Right lobe of liver (tissue), 6 donors: ENCODE data around the gene SKP1. TPM values are rescaled to one million over a fixed set of nuclear protein-coding genes. Genes with fewer than 3 reads are reported as not detected.
"Not testable (repeated sequence)": the region's sequence is repeated elsewhere in the genome, so short reads cannot be mapped to it uniquely, and the experiment has no call there.

Source experiments
- ATAC-seq, 4 donors: fragments of 200-7000 bp; cut with Tn5 transposase; one replicate each; pipeline ENCODE4 v1.9.1; 2020; ENCODE audit warnings: mild to moderate bottlenecking in 4 of 4, moderate library complexity in 4 of 4
- DNase-seq, 3 donors: peaks; one replicate each; pipeline ENCODE4 v3.0.0-alpha.2; 2020
- H3K27ac ChIP-seq, 3 donors: fragments of 200-600 bp; one replicate each; pipeline ENCODE4 v1.8.0; 2022
- H3K27me3 ChIP-seq, 2 donors: fragments of 200-600 bp; one replicate each; pipeline ENCODE4 v1.8.0; 2022
- H3K36me3 ChIP-seq, 4 donors: fragments of 200-600 bp; sonication (generic) in 1 of 4; one replicate each; pipeline versions ENCODE4 v1.5.1 to v1.8.0; 2017 to 2022; ENCODE audit warnings: control low read depth in 1 of 4
- H3K4me1 ChIP-seq, 4 donors: fragments of 200-600 bp; sonication (generic) in 1 of 4; one replicate each; pipeline versions ENCODE4 v1.5.1 to v1.8.0; 2017 to 2022; ENCODE audit warnings: control low read depth in 1 of 4
- H3K4me3 ChIP-seq, 3 donors: fragments of 200-600 bp; one replicate each; pipeline ENCODE4 v1.8.0; 2022
- H3K9me3 ChIP-seq, 4 donors: fragments of 200-600 bp; sonication (generic) in 1 of 4; one replicate each; pipeline versions ENCODE4 v1.5.1 to v1.8.0; 2017 to 2022; ENCODE audit warnings: control low read depth in 1 of 4
- CTCF ChIP-seq, 4 donors: fragments of 200-600 bp in 3 of 4; fragments of 450-650 bp in 1 of 4; IDR thresholded peaks; one replicate each; pipeline versions ENCODE4 v1.5.1 to v1.8.0; 2016 to 2022; ENCODE audit warnings: antibody characterized with exemption in 4 of 4, mild to moderate bottlenecking in 2 of 4
- POLR2A ChIP-seq: fragments of 450-650 bp; IDR thresholded peaks from one replicate; pipeline ENCODE4 v1.6.1; 2017; ENCODE audit warnings: antibody characterized with exemption, mild to moderate bottlenecking
- WGBS: methylation state at CpG from one replicate; pipeline ENCODE4 v1.1.6; 2018; ENCODE audit warnings: low coverage, low lambda C conversion rate; ENCODE audit not compliant: insufficient coverage; ENCODE audit errors: missing lambda C conversion rate; 5-methylcytosine and 5-hydroxymethylcytosine counted together
- intact Hi-C, 2 donors: fragments of 100-400 bp; cut with DNase I; formaldehyde crosslinking; loops; one replicate each; pipeline versions ENCODE4 v1.11.2 to v1.14.1; 2022
- total RNA-seq, 6 experiments: library from RNA; depleted of rRNA in 2 of 6; stranded (reverse); fragments of >200 nt in 2 of 6; fragmentation: NEBNext Ultra II Directional in 3 of 6; extraction: Animal tissue kit (Norgen Biotek cat#: 25700) in 3 of 6; gene quantifications; one replicate each; pipeline versions ENCODE4 v1.1.0 to v1.2.4, GENCODE V29; 2016 to 2023
- donor health status: DM: no; HTN: yes; CAD: no.
- donor health status: DM: no; HTN: no; CAD: no.
- donor health status: DM: no; HTN: no; CAD: no.
- donor health status: DM: no; HTN: yes; CAD: no.
- donor health status: DM: no; HTN: yes; CAD: no.

The SKP1 gene
- total RNA-seq, 6 experiments from 2014 or later: 125 to 186 (median 149) TPM

- Histone ChIP-seq H3K27me3 (no peaks in the 10 kb centered on the region), H3K4me3 (peak overlapping the region; percentile 88 to 98 (median 98)), H3K36me3 (no peaks in the 10 kb centered on the region), H3K9me3 (no peaks in the 10 kb centered on the region), H3K4me1 (peaks cover 0 to 59% (median 18%) of the 10 kb centered on the region in 4 donors), H3K27ac (no peak overlapping the region)
- ATAC-seq (no peak), DNase-seq (no peak)
- TF ChIP-seq CTCF (IDR thresholded peaks at IDR 0.05) (no peak), POLR2A (no peak)
- 39% methylated on average over 9 of the region's 9 CpGs for WGBS
- intact Hi-C loops: no loop called here
Observed at GRCh38 chr5:134223406-134224248, 46.9 kb upstream of the SKP1 start.

GRCh38 chr5:134221690-134222089 is 44.9 kb upstream of the SKP1 start:
- H3K36me3 ChIP-seq, H3K27me3 ChIP-seq, DNase-seq, ATAC-seq, H3K27ac ChIP-seq, H3K4me3 ChIP-seq, H3K9me3 ChIP-seq, intact Hi-C loops: not testable (repeated sequence)
- 85% methylated on average over 5 of the region's 5 CpGs for WGBS
- H3K4me1 ChIP-seq: peaks cover 0 to 59% (median 18%) of the 10 kb centered on the region in 4 donors

GRCh38 chr5:134215757-134216156 is 39.0 kb upstream of the SKP1 start:
- WGBS: 65% methylated on average over 2 of the region's 2 CpGs
- ATAC-seq: no peak
- Histone ChIP-seq H3K36me3 (no peaks in the 10 kb centered on the region), H3K4me3 (no peak overlapping the region), H3K27ac (no peak overlapping the region), H3K9me3 (peaks cover 0 to 8% (median 0%) of the 10 kb centered on the region in 4 donors), H3K4me1 (peaks cover 0 to 36% (median 6%) of the 10 kb centered on the region in 4 donors), H3K27me3 (no peaks in the 10 kb centered on the region)
- no peak for TF ChIP-seq POLR2A
- TF ChIP-seq CTCF (IDR thresholded peaks at IDR 0.05): no peak
- intact Hi-C loops: no loop called here
- no peak for DNase-seq

GRCh38 chr5:134211263-134212031 is 34.7 kb upstream of the SKP1 start:
- 96% methylated on average over 14 of the region's 14 CpGs for WGBS
- not testable (repeated sequence) for H3K9me3 ChIP-seq, DNase-seq

GRCh38 chr5:134209477-134210245 is 32.9 kb upstream of the SKP1 start:
- Histone ChIP-seq H3K27ac (no peak overlapping the region), H3K36me3 (peaks cover 0 to 6% (median 0%) of the 10 kb centered on the region in 4 donors), H3K4me1 (peaks cover 0 to 14% (median 0%) of the 10 kb centered on the region in 4 donors), H3K27me3 (no peaks in the 10 kb centered on the region), H3K4me3 (no peak overlapping the region), H3K9me3 (peaks cover 0 to 8% (median 0%) of the 10 kb centered on the region in 4 donors)
- intact Hi-C loops: no loop called here
- WGBS: 65% methylated on average over 10 of the region's 14 CpGs
- ATAC-seq: no peak
- no peak for DNase-seq
- TF ChIP-seq CTCF (IDR thresholded peaks at IDR 0.05): no peak
- no peak for TF ChIP-seq POLR2A

More at GRCh38 chr5:134211263-134212031, 34.7 kb upstream of the SKP1 start:
- intact Hi-C loops, H3K4me3 ChIP-seq, ATAC-seq, H3K36me3 ChIP-seq, H3K27ac ChIP-seq, H3K27me3 ChIP-seq: not testable (repeated sequence)
- H3K4me1 ChIP-seq: peaks cover 0 to 20% (median 0%) of the 10 kb centered on the region in 4 donors
